Lower lobe of right lung (tissue), 2 donors: ENCODE results near the gene FANCC. TPM values are rescaled to one million over a fixed set of nuclear protein-coding genes. Genes with fewer than 3 reads are reported as not detected.
A peak's percentile ranks its signal among the peaks of the same experiment; 100 is the strongest.

Source experiments
- ATAC-seq, 2 donors: fragments of 200-7000 bp; cut with Tn5 transposase; one replicate each; pipeline ENCODE4 v1.9.1; 2020 to 2022; ENCODE audit warnings: mild to moderate bottlenecking in 2 of 2, moderate library complexity in 2 of 2
- DNase-seq: peaks from one replicate; pipeline ENCODE4 v3.0.0-alpha.2; 2020
- H3K27ac ChIP-seq: fragments of 200-600 bp; one replicate; pipeline ENCODE4 v1.8.0; 2022
- H3K27me3 ChIP-seq: fragments of 200-600 bp; one replicate; pipeline ENCODE4 v1.8.0; 2022; ENCODE audit warnings: low read depth
- H3K36me3 ChIP-seq: fragments of 200-600 bp; one replicate; pipeline ENCODE4 v1.8.0; 2022; ENCODE audit warnings: mild to moderate bottlenecking
- H3K4me1 ChIP-seq: fragments of 200-600 bp; one replicate; pipeline ENCODE4 v1.8.0; 2022
- H3K4me3 ChIP-seq: fragments of 200-600 bp; one replicate; pipeline ENCODE4 v1.8.0; 2022; ENCODE audit warnings: mild to moderate bottlenecking
- H3K9me3 ChIP-seq: fragments of 200-600 bp; one replicate; pipeline ENCODE4 v1.8.0; 2022
- CTCF ChIP-seq: fragments of 200-600 bp; IDR thresholded peaks from one replicate; pipeline ENCODE4 v1.8.0; 2022; ENCODE audit warnings: antibody characterized with exemption, mild to moderate bottlenecking
- intact Hi-C: fragments of 100-400 bp; cut with DNase I; formaldehyde crosslinking; loops from one replicate; pipeline ENCODE4 v1.11.0; 2022
- microRNA-seq: library from miRNA; unstranded; fragments of <30 nt; microRNA quantifications from one replicate; pipeline ENCODE4 v1.2.0, GENCODE V29; 2020; ENCODE audit warnings: borderline number of aligned reads
- total RNA-seq: library from RNA; stranded (reverse); fragmentation: NEBNext Ultra II Directional; extraction: Animal tissue kit (Norgen Biotek cat#: 25700); gene quantifications from one replicate; pipeline ENCODE4 v1.2.1, GENCODE V29; 2021
- donor health status: DM: no; HTN: yes; CAD: no; lungs with severe emphysema.

FANCC gene
- total RNA-seq, 1 donor from 2014 or later, result 11.3 TPM

GRCh38 chr9:95049761-95050160, 267.7 kb downstream of the FANCC start:
- intact Hi-C loops, result no loop called here
- DNase-seq, result no peak
- peaks cover 57% of the 10 kb centered on the region for H3K4me1 ChIP-seq

More at GRCh38 chr9:95049761-95050160, 267.7 kb downstream of the FANCC start:
- Histone ChIP-seq H3K36me3 (no peaks in the 10 kb centered on the region), H3K4me3 (peak overlapping the region; percentile 63), H3K9me3 (no peaks in the 10 kb centered on the region), H3K27me3 (no peaks in the 10 kb centered on the region), H3K27ac (peak overlapping the region; percentile 83)
- no peak for TF ChIP-seq CTCF
- peak in 1 of 2 donors; percentile 25 for ATAC-seq

Small RNA genes within 50 kb of the gene (microRNA-seq; reads per million reads assigned to microRNA genes)
- gene MIR23B (25,164 reads per million, percentile 98 among the genes with 10 or more reads in this experiment), gene MIR24-1 (not detected), gene MIR27B (3,651 reads per million, percentile 89 among the genes with 10 or more reads in this experiment), gene MIR3074 (not detected), gene MIR6081 (not detected)

Other genes starting within 250 kb of the FANCC start
- gene PTCH1, start 199.3 kb upstream of the FANCC start, total RNA-seq, result 33.3 TPM